ENCODE results near the gene TMPRSS5.
"Not testable (repeated sequence)": the region's sequence is repeated elsewhere in the genome, so short reads cannot be mapped to it uniquely, and the experiment has no call there.

The TMPRSS5 gene

GRCh38 chr11:113697111-113697510 lies 9.0 kb downstream of the TMPRSS5 start:
- DNase-seq (ENCODE audit: low spot score) = no peak

- DNase-seq (ENCODE audit: low spot score) = no peak
Measured at GRCh38 chr11:113695207-113695606, 10.9 kb downstream of the TMPRSS5 start.

DNA sequence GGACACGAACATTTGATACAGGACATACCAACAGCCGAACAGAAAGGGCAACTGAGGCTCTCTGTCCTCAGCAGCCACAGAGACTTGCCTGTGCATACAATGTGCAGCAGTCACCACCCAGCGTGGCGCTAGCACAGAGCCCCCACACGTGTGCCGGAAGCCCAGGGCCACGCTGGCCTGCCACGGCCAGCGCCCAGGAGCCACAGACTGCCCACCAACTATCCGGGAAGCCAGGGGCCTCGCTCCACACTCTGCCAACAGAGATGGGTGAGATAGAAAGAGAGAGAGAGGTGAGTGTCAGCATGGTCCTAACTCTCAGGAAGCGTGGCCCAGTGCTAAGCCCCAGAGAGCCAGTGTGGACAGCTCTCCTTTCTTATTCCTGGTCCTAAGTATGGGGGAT lies 11.7 kb downstream of the TMPRSS5 start:
- DNase-seq (ENCODE audit: low spot score) = no peak

DNA sequence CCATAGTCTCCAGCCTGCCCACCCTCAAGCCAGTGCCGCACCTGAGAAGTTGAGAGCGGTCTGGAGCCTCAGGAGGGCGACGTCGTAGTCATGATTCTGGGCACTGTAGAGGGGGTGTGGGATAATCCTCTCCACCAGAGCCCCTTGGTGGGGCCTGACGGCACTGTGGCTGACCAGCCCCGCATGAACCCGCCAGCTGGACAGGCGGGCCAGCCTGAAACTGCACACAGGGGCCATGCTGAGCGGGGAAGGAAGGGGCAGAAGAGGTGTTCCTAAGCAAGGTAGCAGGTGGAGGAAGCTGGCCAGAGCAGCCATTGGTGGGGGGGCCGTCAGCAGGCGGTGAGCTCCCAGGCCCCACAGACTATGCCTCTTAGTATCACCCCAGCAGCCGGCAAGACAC lies 13.1 kb downstream of the TMPRSS5 start:
- DNase-seq (ENCODE audit: low spot score) = no peak

DNA sequence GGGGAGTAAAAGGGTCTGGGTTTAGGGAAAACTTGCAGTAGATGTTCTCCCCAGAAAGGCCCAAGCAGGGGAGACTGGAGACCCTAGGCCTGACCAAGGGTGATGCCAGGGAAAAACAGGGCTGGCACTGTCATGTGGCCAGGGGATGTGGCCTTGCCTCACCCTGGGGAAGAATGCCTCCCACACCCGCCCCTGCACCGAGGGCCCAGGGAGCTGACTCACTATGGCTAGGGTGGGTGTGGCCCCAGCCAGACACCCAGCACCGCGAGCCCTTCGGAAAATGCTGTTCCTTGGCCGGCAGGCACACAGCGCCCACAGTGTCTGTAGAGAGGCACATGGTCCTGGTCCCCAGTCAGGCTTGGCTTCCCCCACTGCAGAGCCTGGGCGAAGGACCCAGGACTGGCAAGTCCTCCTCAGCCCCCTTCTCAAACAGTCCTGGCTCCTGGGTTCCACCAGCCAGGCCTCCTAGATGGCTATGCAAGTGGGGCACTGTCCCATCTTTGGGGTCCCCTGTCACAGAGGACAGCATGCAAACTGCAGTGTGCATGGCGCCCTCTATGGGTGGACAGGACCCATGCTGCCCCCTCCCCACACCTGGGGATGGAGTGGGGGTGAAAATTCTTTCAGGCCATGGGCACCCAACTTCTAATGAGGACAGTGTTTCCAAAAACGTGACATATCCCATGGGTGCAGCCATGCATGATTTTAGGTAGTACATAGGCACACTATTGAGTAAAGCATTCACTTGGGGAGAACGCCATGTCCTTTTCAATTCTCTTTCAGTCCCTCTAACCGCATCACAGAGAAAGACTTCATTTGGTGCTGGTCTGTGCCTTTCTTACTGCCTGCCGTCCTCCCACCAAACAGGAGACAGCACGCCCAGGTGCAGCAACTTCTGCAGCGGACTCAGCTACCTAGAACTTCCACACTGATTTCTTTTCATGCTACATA lies 15.2 kb downstream of the TMPRSS5 start:
- DNase-seq (ENCODE audit: low spot score) = no peak

- no peak for DNase-seq (ENCODE audit: low spot score)
Measured at GRCh38 chr11:113689768-113690618, 16.1 kb downstream of the TMPRSS5 start.

GRCh38 chr11:113685654-113686359 lies 20.3 kb downstream of the TMPRSS5 start:
- no peak for DNase-seq (ENCODE audit: low spot score)

DNA sequence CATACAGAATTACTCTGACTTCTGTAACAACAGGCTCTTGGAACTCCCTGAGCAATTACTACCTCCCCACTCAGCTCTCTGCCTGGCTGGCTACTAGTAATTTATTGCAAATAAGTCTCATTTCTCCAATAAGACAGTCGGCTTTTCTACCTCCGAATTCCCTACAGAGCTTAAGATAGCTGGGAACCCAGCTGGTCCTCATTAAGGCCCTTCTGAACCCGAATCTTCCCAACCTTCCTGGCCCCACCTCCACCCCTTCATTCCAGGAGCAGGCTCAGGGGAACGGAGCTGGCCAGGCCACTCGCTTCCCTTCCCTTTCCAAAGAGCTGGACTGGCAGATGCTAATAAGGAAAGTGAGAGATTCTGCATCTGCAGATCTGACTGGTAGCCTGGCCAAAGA lies 21.6 kb downstream of the TMPRSS5 start:
- DNase-seq (ENCODE audit: low spot score) = no peak

- no peak for DNase-seq (ENCODE audit: low spot score)
Measured at GRCh38 chr11:113683481-113684046, 22.5 kb downstream of the TMPRSS5 start.

DNA sequence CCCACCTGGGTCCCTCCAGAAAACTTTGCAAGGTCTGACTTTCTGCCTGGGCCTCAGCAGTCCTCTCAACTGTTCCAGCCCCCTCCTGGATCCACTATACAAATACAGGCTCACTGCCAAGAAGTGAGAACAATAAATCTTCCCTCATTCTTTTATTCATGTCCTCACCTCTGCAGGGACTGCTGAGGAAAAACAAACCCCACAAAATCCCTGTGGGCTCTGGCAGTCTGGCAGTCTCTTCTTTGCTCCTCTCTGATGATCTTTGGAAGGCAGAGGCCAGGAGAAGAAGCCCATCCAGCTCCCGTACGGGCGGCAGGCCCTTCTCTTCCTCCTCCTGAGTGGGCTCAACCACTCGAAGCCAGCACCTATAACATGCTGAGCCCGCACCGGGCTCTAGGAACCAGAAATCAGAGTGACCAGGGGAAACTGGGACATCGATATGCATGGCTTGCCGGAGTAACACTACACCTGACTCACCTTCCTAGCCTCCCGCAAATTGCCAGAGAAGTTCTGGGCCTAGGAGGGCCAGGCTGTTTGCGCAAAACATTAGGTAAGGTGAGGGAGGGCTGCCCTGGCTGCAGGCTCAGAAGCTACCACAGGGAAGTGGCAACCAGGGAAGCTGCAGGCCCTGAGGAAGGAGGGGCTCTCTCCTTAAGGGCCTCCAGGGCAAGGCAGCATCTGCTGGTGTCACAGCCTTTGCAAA lies 24.2 kb downstream of the TMPRSS5 start:
- DNase-seq (ENCODE audit: low spot score) = no peak

DNA sequence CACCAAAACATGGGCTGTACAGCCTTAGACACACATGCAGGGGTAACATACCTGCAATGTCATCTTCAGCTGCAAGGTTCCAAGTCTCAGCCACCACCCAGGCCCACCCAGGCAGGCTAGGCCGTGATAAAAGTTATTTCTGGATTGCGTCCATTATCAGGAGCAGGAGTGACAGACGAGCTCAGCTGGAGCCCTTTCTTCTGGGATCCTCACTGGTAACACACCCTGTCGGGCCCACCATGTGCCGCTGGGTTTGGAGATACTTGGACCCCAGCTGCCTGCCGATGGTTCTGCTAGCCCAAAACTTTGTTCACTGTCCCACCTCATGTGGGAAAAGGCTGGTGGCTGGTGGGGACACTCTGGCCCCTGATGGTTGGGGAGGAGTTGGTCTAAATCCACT lies 24.8 kb downstream of the TMPRSS5 start:
- no peak for DNase-seq (ENCODE audit: low spot score)

DNA sequence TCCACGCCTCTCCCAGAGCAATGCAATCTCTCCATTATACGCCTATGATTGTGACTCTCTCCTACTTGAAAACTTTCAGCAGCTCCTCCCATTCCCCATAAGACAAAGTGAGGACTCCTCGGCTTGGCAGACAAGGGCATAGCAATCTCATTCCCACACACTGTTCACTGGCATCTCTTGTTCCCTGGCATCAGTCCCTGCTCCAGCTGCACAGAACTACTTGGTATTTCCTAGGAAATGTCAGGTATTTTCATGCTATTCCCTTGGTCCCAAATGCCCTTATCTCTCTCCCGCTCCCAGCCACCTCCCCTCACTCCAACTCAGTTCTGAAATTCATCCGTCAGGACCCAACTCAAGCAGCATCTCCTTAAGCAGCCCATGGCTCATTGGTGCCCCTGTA lies 28.4 kb downstream of the TMPRSS5 start:
- no peak for DNase-seq (ENCODE audit: low spot score)

DNA sequence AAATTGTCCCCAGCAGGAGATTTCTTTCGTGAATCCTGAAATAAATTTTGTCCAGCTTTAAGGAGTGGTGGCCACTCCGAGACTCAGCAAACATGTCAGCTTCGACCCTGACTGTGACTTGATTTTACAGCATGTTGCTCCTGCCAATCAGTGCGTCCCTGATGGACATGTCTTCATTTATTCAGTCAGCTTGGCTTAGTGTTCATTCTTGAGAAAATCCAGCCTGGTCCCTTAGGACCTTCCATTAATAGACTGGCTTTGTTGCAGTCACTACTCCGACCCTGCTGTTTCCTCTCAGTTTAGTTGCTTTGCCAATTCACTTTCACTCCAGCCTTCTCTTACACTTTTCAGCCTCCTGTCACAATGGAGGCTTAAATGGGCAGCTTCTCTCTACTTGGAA lies 30.5 kb downstream of the TMPRSS5 start:
- DNase-seq (ENCODE audit: low spot score) = no peak

DNA sequence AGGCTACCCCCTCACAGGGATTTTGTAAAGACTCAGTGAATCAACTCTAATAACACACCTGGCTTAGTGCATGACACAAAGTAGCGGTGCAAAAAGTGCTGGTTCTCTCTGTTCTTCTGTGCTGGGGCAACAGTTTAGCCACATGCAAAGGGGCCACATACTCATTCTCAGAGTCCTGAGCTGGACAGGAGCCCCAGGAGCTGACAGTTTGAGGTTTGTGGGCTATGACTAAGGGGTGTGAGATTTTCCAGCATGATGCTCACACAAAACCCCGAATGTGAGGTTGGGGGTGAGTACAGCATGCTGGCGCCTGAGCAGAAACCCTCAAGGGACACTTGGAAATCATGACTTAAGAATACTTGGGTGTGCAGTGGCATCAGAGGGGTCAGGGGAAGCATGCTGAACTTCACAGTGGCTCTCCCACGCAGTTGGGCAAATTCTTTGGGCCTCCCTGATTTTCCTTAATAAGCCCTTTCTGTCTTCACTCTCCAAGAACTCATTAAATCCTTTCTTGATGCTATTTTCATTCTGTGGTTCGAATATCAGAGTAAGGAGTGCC lies 31.0 kb downstream of the TMPRSS5 start:
- DNase-seq (ENCODE audit: low spot score) = no peak

DNA sequence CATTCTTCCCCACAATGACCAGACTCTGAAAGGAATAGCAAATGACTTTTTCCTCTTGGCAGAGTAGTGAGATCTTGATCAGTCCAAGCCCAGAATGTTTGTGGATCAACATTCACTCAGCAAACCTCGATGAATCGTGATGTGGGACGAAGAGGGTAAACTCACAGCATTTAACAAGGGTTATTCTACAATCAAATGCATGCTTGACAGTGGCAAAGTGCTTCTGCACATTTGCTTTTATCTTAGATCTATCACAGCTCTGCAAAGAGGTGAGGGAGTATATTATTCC lies 31.8 kb downstream of the TMPRSS5 start:
- no peak for DNase-seq (ENCODE audit: low spot score)

GRCh38 chr11:113673550-113674396 lies 32.3 kb downstream of the TMPRSS5 start:
- no peak for DNase-seq (ENCODE audit: low spot score)

DNA sequence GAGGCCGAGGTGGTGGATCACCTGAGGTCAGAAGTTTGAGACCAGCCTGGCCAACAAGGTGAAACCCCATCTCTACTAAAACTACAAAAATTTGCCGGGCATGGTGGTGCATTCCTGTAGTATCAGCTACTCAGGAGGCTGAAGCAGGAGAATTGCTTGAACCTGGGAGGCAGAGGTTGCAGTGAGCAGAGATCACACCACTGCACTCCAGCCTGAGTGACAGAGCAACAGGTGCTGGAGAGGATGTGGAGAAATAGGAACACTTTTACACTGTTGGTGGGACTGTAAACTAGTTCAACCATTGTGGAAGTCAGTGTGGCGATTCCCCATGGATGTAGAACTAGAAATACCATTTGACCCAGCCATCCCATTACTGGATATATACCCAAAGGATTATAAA lies 34.2 kb downstream of the TMPRSS5 start:
- not testable (repeated sequence) for DNase-seq (ENCODE audit: low spot score)

DNA sequence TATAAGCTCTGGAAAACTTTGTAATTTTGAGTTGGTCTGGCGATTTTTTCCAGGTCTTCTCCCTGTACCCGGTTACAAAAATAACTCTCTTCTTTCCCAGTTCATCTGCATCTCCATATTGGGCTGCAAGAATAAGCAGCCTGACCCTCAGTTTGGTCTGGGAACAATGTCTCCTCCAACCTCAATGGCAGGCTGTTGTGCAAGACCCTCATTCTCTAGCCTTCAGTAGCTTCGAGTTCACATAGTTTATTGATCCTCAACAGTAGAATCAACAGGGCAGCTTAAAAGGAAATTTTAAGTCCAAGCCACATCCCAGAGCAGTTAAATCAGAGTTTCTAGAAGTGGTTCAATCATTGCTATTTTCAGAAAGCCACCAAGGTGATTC lies 35.3 kb downstream of the TMPRSS5 start:
- DNase-seq (ENCODE audit: low spot score) = no peak

GRCh38 chr11:113670149-113670830 lies 35.8 kb downstream of the TMPRSS5 start:
- DNase-seq (ENCODE audit: low spot score) = no peak

GRCh38 chr11:113668255-113668654 lies 37.9 kb downstream of the TMPRSS5 start:
- no peak for DNase-seq (ENCODE audit: low spot score)
